HCT116 (cell line): ENCODE data around the gene DYNC1LI1.

ENCODE experiments used
- CTCF ChIP-seq, 3 experiments: fragments of 200-600 bp in 1 of 3; sonication (generic) in 1 of 3; IDR thresholded peaks in 2 of 3; conservative IDR thresholded peaks in 1 of 3; 2 replicates each; pipeline ENCODE4 v1.5.1; 2012 to 2017; ENCODE audit warnings: low read depth in 2 of 3, low read length in 2 of 3, antibody characterized with exemption in 1 of 3, borderline replicate concordance in 1 of 3, control low read depth in 1 of 3, mild to moderate bottlenecking in 1 of 3, mixed read lengths in 1 of 3, mixed run types in 1 of 3, moderate library complexity in 1 of 3; ENCODE audit not compliant: insufficient read depth in 1 of 3
- EZH2phosphoT487 ChIP-seq: fragments of 200-600 bp; IDR thresholded peaks from 2 replicates; pipeline ENCODE4 v1.6.1; 2018; ENCODE audit warnings: antibody characterized with exemption, borderline replicate concordance
- POLR2A ChIP-seq: IDR thresholded peaks from 2 replicates; pipeline ENCODE4 v1.7.0; 2011; ENCODE audit warnings: borderline replicate concordance; ENCODE audit not compliant: insufficient read depth, insufficient read length; ENCODE audit errors: extremely low read depth

GRCh38 chr3:32540899-32541298 lies 29.8 kb downstream of the DYNC1LI1 start:
- no peak for TF ChIP-seq POLR2A
- TF ChIP-seq CTCF (IDR thresholded peaks at IDR 0.05 in 2 of 3, conservative IDR thresholded peaks at IDR 0.05 in 1 of 3; ENCODE audit: borderline replicate concordance in 1 of 3, insufficient read depth in 1 of 3, low read depth in 2 of 3, low read length in 2 of 3), result no peak
- TF ChIP-seq EZH2phosphoT487, result no peak
